HL-60 (cell line): Measurements from ENCODE around the gene GALNT13.

Source experiments
- DNase-seq, 2 experiments: peaks; one replicate each; pipeline ENCODE4 v3.0.0-alpha.2; 2010 to 2020; ENCODE audit warnings: low read depth in 1 of 2, low spot score in 1 of 2
- H3K27ac ChIP-seq: fragments of 250-450 bp; sonication (Bioruptor Pico); replicated peaks from 2 replicates; pipeline ENCODE4 v1.5.1; 2020; ENCODE audit warnings: mild to moderate bottlenecking, moderate library complexity
- H3K27me3 ChIP-seq: fragments of 250-450 bp; sonication (Bioruptor Pico); 2 replicates; pipeline ENCODE4 v1.5.1; 2021; ENCODE audit warnings: mild to moderate bottlenecking, moderate library complexity; ENCODE audit not compliant: insufficient read depth, poor library complexity, severe bottlenecking
- H3K4me3 ChIP-seq: replicated peaks from 2 replicates; pipeline ENCODE4 v1.5.1; 2011; ENCODE audit warnings: mild to moderate bottlenecking, control low read depth, low read length; ENCODE audit not compliant: insufficient read depth
- CTCF ChIP-seq: IDR thresholded peaks from one replicate; pipeline ENCODE4 v1.5.1; 2011; ENCODE audit warnings: low read length, control low read depth, inconsistent platforms; ENCODE audit not compliant: insufficient read depth
- GABPA ChIP-seq: IDR thresholded peaks from 2 replicates; pipeline ENCODE4 v1.6.1; 2012; ENCODE audit warnings: low read depth
- POLR2AphosphoS5 ChIP-seq: IDR thresholded peaks from 2 replicates; pipeline ENCODE4 v1.6.1; 2012; ENCODE audit warnings: low read depth
- SPI1 ChIP-seq: IDR thresholded peaks from 2 replicates; pipeline ENCODE4 v1.6.1; 2012; ENCODE audit warnings: low read depth, mild to moderate bottlenecking, borderline replicate concordance
- TF ChIP-seq, protein P1 (sequence below): IDR thresholded peaks from 2 replicates; pipeline ENCODE4 v1.6.1; 2012; ENCODE audit warnings: low read depth; ENCODE audit not compliant: insufficient replicate concordance

Gene GALNT13

GRCh38 chr2:153870308-153870707 lies 1.4 kb upstream of the GALNT13 start:
- TF ChIP-seq, protein P1, sequence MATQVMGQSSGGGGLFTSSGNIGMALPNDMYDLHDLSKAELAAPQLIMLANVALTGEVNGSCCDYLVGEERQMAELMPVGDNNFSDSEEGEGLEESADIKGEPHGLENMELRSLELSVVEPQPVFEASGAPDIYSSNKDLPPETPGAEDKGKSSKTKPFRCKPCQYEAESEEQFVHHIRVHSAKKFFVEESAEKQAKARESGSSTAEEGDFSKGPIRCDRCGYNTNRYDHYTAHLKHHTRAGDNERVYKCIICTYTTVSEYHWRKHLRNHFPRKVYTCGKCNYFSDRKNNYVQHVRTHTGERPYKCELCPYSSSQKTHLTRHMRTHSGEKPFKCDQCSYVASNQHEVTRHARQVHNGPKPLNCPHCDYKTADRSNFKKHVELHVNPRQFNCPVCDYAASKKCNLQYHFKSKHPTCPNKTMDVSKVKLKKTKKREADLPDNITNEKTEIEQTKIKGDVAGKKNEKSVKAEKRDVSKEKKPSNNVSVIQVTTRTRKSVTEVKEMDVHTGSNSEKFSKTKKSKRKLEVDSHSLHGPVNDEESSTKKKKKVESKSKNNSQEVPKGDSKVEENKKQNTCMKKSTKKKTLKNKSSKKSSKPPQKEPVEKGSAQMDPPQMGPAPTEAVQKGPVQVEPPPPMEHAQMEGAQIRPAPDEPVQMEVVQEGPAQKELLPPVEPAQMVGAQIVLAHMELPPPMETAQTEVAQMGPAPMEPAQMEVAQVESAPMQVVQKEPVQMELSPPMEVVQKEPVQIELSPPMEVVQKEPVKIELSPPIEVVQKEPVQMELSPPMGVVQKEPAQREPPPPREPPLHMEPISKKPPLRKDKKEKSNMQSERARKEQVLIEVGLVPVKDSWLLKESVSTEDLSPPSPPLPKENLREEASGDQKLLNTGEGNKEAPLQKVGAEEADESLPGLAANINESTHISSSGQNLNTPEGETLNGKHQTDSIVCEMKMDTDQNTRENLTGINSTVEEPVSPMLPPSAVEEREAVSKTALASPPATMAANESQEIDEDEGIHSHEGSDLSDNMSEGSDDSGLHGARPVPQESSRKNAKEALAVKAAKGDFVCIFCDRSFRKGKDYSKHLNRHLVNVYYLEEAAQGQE = no peak
- no peak for TF ChIP-seq CTCF
- no peak for TF ChIP-seq POLR2AphosphoS5
- no peak for TF ChIP-seq GABPA
- TF ChIP-seq SPI1 = no peak
- Histone ChIP-seq H3K27me3 (peaks cover 19% of the 10 kb centered on the region), H3K27ac (no peak overlapping the region), H3K4me3 (no peak overlapping the region)
- DNase-seq = no peak

DNA sequence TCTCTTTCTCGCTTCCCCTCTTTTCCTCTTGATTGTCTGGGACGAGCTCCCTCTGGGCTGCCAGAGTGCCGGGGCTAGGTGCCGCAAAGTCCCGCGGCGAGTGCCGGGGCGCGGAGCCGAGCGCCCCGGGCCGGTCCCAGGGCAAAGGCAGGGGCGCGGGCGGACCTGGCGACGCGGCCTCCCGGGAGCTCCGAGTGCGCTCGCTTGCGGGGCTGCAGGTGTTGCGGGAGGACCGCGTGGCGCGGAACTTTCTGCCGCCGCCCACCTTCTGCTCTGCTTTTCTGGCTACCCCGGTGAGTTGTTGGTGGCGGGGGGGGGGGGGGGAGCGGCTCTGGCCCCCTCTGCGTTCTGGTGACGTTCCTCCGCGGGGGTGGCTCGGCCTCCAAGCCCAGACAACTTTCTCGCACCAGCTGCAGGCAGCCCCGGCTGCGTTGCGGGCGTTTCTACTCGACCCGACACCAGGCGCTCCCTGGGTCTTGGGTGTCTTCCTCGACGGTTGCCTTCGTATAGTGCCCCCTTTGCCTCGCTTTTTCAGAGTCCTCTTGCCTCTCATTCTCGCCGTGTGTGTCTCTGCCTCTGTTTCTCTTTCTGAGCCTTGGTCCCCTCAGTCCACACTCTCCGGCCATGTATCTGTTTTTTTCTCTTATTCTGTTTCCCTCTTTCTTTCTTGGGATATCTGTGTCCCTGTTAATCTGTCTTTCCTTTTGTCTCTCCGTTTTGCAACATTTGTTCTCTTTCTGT lies 759 bp downstream of the GALNT13 start:
- Histone ChIP-seq H3K4me3 (no peak overlapping the region), H3K27me3 (peaks cover 19% of the 10 kb centered on the region), H3K27ac (no peak overlapping the region)
- no peak for TF ChIP-seq GABPA
- no peak for TF ChIP-seq CTCF
- TF ChIP-seq POLR2AphosphoS5 = no peak
- TF ChIP-seq, protein P1 = no peak
- no peak for TF ChIP-seq SPI1
- no peak for DNase-seq

DNA sequence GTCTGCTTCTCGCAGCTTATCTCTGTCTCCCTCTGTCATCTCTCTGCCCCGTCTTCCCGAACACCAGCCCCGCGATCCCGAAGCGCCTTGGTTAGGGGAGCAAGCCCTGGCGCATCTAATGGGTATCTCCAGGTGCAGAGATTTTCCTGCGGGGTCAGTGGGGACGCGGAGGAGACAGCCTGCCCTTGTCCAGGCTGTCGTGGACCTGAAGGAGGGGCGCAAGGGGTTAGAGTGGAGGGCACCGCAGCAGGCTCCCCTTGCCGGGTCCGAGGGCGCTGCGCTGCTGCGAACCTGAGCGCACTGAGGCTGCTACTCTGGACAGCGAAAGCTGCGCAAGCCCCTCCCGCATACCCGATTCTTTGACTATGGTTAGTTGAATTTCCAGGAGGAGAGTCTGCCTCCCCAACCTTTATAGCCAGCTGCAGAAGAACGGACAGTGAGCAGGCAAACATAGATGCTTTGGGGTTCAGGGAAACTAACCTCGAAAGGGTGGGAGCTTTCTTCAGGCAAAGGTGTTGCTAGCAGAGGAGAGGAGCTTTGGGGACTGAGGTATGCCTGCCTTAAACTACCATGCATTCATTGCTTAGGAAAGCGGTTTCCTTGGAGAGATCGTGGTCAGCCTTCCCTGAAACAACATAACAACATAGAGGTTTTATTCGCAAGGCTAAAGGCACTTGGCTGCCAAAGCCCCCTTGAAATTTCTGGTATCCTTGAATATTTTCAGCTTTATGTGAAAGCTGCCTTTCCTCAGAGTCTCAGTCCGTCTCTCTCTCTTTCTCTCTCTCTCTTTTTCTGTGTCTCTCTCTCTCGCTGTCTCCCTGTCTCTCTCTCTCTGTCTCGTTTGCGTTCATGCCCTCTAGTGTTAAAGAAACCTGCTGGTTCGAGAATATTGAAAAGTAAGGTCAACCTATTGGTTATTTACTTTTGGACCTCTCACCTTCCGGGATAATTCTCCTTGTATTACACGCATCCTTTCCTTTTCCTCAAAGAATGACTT lies 1.6 kb downstream of the GALNT13 start:
- Histone ChIP-seq H3K27me3 (peaks cover 19% of the 10 kb centered on the region), H3K4me3 (no peak overlapping the region), H3K27ac (no peak overlapping the region)
- no peak for DNase-seq
- TF ChIP-seq CTCF (no peak), SPI1 (no peak), GABPA (no peak), POLR2AphosphoS5 (no peak)
- TF ChIP-seq, protein P1 = no peak
